HG02571 (cell line): ENCODE data around the gene LYZL4.

Experiments used
- ATAC-seq: cut with Tn5 transposase; IDR thresholded peaks from one replicate; pipeline ENCODE4 v1.9.1; 2021; ENCODE audit warnings: mild to moderate bottlenecking, moderate library complexity; ENCODE audit not compliant: unreplicated experiment

LYZL4 gene

GRCh38 chr3:42428830-42429229, 18.4 kb upstream of the LYZL4 start:
- ATAC-seq: no peak

GRCh38 chr3:42425736-42426407, 15.5 kb upstream of the LYZL4 start:
- no peak for ATAC-seq

- no peak for ATAC-seq
Measured at GRCh38 chr3:42424911-42425310, 14.5 kb upstream of the LYZL4 start.

GRCh38 chr3:42421818-42422796, 11.7 kb upstream of the LYZL4 start:
- ATAC-seq: no peak

GRCh38 chr3:42419563-42419962, 9.2 kb upstream of the LYZL4 start:
- no peak for ATAC-seq

GRCh38 chr3:42412526-42413155, 2.2 kb upstream of the LYZL4 start:
- ATAC-seq: no peak

GRCh38 chr3:42411429-42411828, 1.0 kb upstream of the LYZL4 start:
- no peak for ATAC-seq

GRCh38 chr3:42408156-42408555, 2.3 kb downstream of the LYZL4 start:
- ATAC-seq: no peak

GRCh38 chr3:42406727-42407450, 3.5 kb downstream of the LYZL4 start:
- ATAC-seq: no peak

GRCh38 chr3:42405857-42406256, 4.6 kb downstream of the LYZL4 start:
- ATAC-seq: no peak

GRCh38 chr3:42403737-42404136, 6.7 kb downstream of the LYZL4 start:
- ATAC-seq: no peak

GRCh38 chr3:42402394-42403096, 7.9 kb downstream of the LYZL4 start:
- ATAC-seq: no peak

GRCh38 chr3:42398080-42398479, 12.3 kb downstream of the LYZL4 start:
- ATAC-seq: no peak

GRCh38 chr3:42397644-42398043, 12.8 kb downstream of the LYZL4 start:
- no peak for ATAC-seq

- ATAC-seq: no peak
Measured at GRCh38 chr3:42394579-42395288, 15.7 kb downstream of the LYZL4 start.

GRCh38 chr3:42387802-42388651, 22.4 kb downstream of the LYZL4 start:
- no peak for ATAC-seq

GRCh38 chr3:42381551-42382082, 28.8 kb downstream of the LYZL4 start:
- no peak for ATAC-seq

GRCh38 chr3:42377681-42378080, 32.7 kb downstream of the LYZL4 start:
- no peak for ATAC-seq
